Measurements from ENCODE around the gene TMEM94.
"Not testable (repeated sequence)": the region's sequence is repeated elsewhere in the genome, so short reads cannot be mapped to it uniquely, and the experiment has no call there.

Gene TMEM94

GRCh38 chr17:75512926-75513640 lies 56.6 kb downstream of the TMEM94 start:
- DNase-seq, result no peak

GRCh38 chr17:75513641-75514000 lies 57.2 kb downstream of the TMEM94 start:
- no peak for DNase-seq

- DNase-seq, result no peak
Measured at GRCh38 chr17:75514299-75514918, 58.0 kb downstream of the TMEM94 start.

- DNase-seq, result no peak
Measured at GRCh38 chr17:75514919-75515495, 58.6 kb downstream of the TMEM94 start.

GRCh38 chr17:75515496-75516254 lies 59.2 kb downstream of the TMEM94 start, which contains the start of gene CASKIN2:
Gene CASKIN2 (minus strand): TSS chr17:75515537. CDS start chr17:75513804, 1,733 bp downstream.
- peak; percentile 72 for DNase-seq

GRCh38 chr17:75516255-75516618 lies 59.8 kb downstream of the TMEM94 start, which contains the start of gene TSEN54:
Gene TSEN54 (plus strand): TSS chr17:75516528. CDS start chr17:75516561, 33 bp downstream.
- DNase-seq, result peak; percentile 96

GRCh38 chr17:75516619-75517296 lies 60.3 kb downstream of the TMEM94 start:
- peak; percentile 23 for DNase-seq

- DNase-seq, result peak; percentile 15
Measured at GRCh38 chr17:75517297-75517865, 60.9 kb downstream of the TMEM94 start.

- DNase-seq, result peak; percentile 53
Measured at GRCh38 chr17:75518201-75518600, 61.8 kb downstream of the TMEM94 start.

- no peak for DNase-seq
Measured at GRCh38 chr17:75518983-75519537, 62.6 kb downstream of the TMEM94 start.

GRCh38 chr17:75520413-75520812 lies 64.0 kb downstream of the TMEM94 start:
- DNase-seq, result not testable (repeated sequence)

- DNase-seq, result no peak
Measured at GRCh38 chr17:75521290-75521689, 64.9 kb downstream of the TMEM94 start.

- no peak for DNase-seq
Measured at GRCh38 chr17:75521951-75522727, 65.7 kb downstream of the TMEM94 start.

GRCh38 chr17:75523647-75524046 lies 67.2 kb downstream of the TMEM94 start:
- no peak for DNase-seq

GRCh38 chr17:75524269-75524969 lies 68.0 kb downstream of the TMEM94 start:
- DNase-seq, result no peak

GRCh38 chr17:75524970-75525805 lies 68.8 kb downstream of the TMEM94 start, which contains the start of gene LLGL2:
Gene LLGL2 (plus strand): TSS chr17:75525697. CDS start chr17:75543427, 17,730 bp downstream.
- DNase-seq, result peak; percentile 83

GRCh38 chr17:75525806-75526554 lies 69.5 kb downstream of the TMEM94 start:
- DNase-seq, result no peak

- DNase-seq, result no peak
Measured at GRCh38 chr17:75526555-75527270, 70.3 kb downstream of the TMEM94 start.
